PC-3 (cell line): ENCODE measurements around the gene ZNF101.

ENCODE experiments used
- EZH2 ChIP-seq: fragments of 300-600 bp; sonication (generic); IDR thresholded peaks from one replicate; pipeline ENCODE4 v1.6.1; 2017; ENCODE audit warnings: antibody characterized with exemption, mild to moderate bottlenecking, low read length; ENCODE audit not compliant: unreplicated experiment
- TF ChIP-seq, protein P1 (sequence below): fragments of 300-600 bp; sonication (generic); conservative IDR thresholded peaks from 2 replicates; pipeline ENCODE4 v1.5.1; 2017; ENCODE audit warnings: antibody characterized with exemption, low read depth, mild to moderate bottlenecking, low read length

DNA sequence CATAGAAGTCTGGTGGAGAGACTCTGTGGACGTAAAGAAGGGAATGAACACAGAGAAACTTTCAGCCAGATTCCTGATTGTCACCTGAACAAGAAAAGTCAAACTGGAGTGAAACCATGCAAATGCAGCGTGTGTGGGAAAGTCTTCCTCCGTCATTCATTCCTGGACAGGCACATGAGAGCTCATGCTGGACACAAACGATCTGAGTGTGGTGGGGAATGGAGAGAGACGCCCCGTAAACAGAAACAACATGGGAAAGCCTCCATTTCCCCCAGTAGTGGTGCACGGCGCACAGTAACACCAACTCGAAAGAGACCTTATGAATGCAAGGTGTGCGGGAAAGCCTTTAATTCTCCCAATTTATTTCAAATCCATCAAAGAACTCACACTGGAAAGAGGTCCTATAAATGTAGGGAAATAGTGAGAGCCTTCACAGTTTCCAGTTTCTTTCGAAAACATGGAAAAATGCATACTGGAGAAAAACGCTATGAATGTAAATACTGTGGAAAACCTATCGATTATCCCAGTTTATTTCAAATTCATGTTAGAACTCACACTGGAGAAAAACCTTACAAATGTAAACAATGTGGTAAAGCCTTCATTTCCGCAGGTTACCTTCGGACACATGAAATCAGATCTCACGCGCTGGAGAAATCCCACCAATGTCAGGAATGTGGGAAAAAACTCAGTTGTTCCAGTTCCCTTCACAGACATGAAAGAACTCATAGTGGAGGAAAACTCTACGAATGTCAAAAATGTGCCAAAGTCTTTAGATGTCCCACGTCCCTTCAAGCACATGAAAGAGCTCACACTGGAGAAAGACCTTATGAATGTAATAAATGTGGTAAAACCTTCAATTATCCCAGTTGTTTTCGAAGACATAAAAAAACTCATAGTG, 10.8 kb downstream of the ZNF101 start:
- TF ChIP-seq, protein P1, sequence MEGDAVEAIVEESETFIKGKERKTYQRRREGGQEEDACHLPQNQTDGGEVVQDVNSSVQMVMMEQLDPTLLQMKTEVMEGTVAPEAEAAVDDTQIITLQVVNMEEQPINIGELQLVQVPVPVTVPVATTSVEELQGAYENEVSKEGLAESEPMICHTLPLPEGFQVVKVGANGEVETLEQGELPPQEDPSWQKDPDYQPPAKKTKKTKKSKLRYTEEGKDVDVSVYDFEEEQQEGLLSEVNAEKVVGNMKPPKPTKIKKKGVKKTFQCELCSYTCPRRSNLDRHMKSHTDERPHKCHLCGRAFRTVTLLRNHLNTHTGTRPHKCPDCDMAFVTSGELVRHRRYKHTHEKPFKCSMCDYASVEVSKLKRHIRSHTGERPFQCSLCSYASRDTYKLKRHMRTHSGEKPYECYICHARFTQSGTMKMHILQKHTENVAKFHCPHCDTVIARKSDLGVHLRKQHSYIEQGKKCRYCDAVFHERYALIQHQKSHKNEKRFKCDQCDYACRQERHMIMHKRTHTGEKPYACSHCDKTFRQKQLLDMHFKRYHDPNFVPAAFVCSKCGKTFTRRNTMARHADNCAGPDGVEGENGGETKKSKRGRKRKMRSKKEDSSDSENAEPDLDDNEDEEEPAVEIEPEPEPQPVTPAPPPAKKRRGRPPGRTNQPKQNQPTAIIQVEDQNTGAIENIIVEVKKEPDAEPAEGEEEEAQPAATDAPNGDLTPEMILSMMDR, result no peak
- TF ChIP-seq EZH2, result no peak
